CD4-positive, alpha-beta T cell treated with Interferon alpha-2 for 1 hour (primary cell): ENCODE results near the gene ZNRF1.
"Not testable (repeated sequence)": the region's sequence is repeated elsewhere in the genome, so short reads cannot be mapped to it uniquely, and the experiment has no call there.

Experiments
- DNase-seq, 2 donors: peaks; one replicate each; pipeline ENCODE4 v3.0.0-alpha.2; 2020 to 2022

ZNRF1 gene

GRCh38 chr16:74998481-74999218 is at the start of gene ZNRF1:
Gene ZNRF1, plus strand, starts transcription at chr16:74999024. Its CDS starts 648 bp downstream, at chr16:74999672.
- peak; percentile 81 to 88 for DNase-seq

GRCh38 chr16:74949309-74949708 is 49.5 kb upstream of the ZNRF1 start:
- DNase-seq: no peak

GRCh38 chr16:74950511-74950910 is 48.3 kb upstream of the ZNRF1 start:
- no peak for DNase-seq

GRCh38 chr16:74951206-74951605 is 47.6 kb upstream of the ZNRF1 start:
- DNase-seq: no peak

GRCh38 chr16:74951681-74952080 is 47.1 kb upstream of the ZNRF1 start:
- DNase-seq: no peak

- DNase-seq: no peak
Observed at GRCh38 chr16:74954763-74955162, 44.1 kb upstream of the ZNRF1 start.

GRCh38 chr16:74973304-74973703 is 25.5 kb upstream of the ZNRF1 start:
- no peak for DNase-seq

GRCh38 chr16:74975591-74975990 is 23.2 kb upstream of the ZNRF1 start:
- no peak for DNase-seq

- DNase-seq: no peak
Observed at GRCh38 chr16:74982256-74982655, 16.6 kb upstream of the ZNRF1 start.

GRCh38 chr16:74984194-74984528 is 14.7 kb upstream of the ZNRF1 start:
- no peak for DNase-seq

- peak; percentile 99 for DNase-seq
Observed at GRCh38 chr16:74984529-74985296, 14.1 kb upstream of the ZNRF1 start, which contains the start of gene WDR59. Gene WDR59, minus strand, starts transcription at chr16:74985123. Its CDS starts 106 bp downstream, at chr16:74985017.

- no peak for DNase-seq
Observed at GRCh38 chr16:74987027-74987681, 11.7 kb upstream of the ZNRF1 start.

GRCh38 chr16:74989864-74990263 is 9.0 kb upstream of the ZNRF1 start:
- DNase-seq: not testable (repeated sequence)

- no peak for DNase-seq
Observed at GRCh38 chr16:74990832-74991231, 8.0 kb upstream of the ZNRF1 start.

- DNase-seq: no peak
Observed at GRCh38 chr16:74991268-74991592, 7.6 kb upstream of the ZNRF1 start.

- no peak for DNase-seq
Observed at GRCh38 chr16:74991593-74992403, 7.0 kb upstream of the ZNRF1 start.

GRCh38 chr16:74995986-74996385 is 2.8 kb upstream of the ZNRF1 start:
- no peak for DNase-seq

- no peak for DNase-seq
Observed at GRCh38 chr16:74997042-74997491, 1.8 kb upstream of the ZNRF1 start.

GRCh38 chr16:74999219-74999608 is 390 bp downstream of the ZNRF1 start:
- DNase-seq: peak in 1 of 2 donors; percentile 42

- DNase-seq: peak; percentile 57 to 71
Observed at GRCh38 chr16:74999609-75000480, 1.0 kb downstream of the ZNRF1 start.

- peak in 1 of 2 donors; percentile 7 for DNase-seq
Observed at GRCh38 chr16:75000481-75001081, 1.8 kb downstream of the ZNRF1 start.
